Type B pancreatic cell (in vitro differentiated cells): Measurements from ENCODE around the gene CLASP1. TPM values are rescaled to one million over a fixed set of nuclear protein-coding genes. Genes with fewer than 3 reads are reported as not detected.
"Not testable (repeated sequence)": the region's sequence is repeated elsewhere in the genome, so short reads cannot be mapped to it uniquely, and the experiment has no call there.

Source experiments
- DNase-seq: peaks from one replicate; pipeline ENCODE4 v3.0.0; 2021; ENCODE audit warnings: mixed read lengths; ENCODE audit not compliant: unreplicated experiment; ENCODE audit errors: extremely low spot score
- H3K27ac Mint-ChIP-seq: 2 replicates; pipeline ENCODE4 v1.8.0; 2021; ENCODE audit warnings: mild to moderate bottlenecking, mixed read lengths
- H3K27me3 Mint-ChIP-seq: 2 replicates; pipeline ENCODE4 v1.8.0; 2021; ENCODE audit warnings: mixed read lengths
- H3K36me3 Mint-ChIP-seq: 2 replicates; pipeline ENCODE4 v1.8.0; 2021; ENCODE audit warnings: mixed read lengths
- H3K4me1 Mint-ChIP-seq: one replicate; pipeline ENCODE4 v1.8.0; 2021; ENCODE audit warnings: mixed read lengths; ENCODE audit not compliant: unreplicated experiment
- H3K4me3 Mint-ChIP-seq: 2 replicates; pipeline ENCODE4 v1.8.0; 2021; ENCODE audit warnings: mild to moderate bottlenecking, mixed read lengths
- H3K9me3 Mint-ChIP-seq: 2 replicates; pipeline ENCODE4 v1.8.0; 2021; ENCODE audit warnings: mixed read lengths
- CTCF ChIP-seq: fragments of 200-600 bp; sonication (generic); conservative IDR thresholded peaks from 2 replicates; pipeline ENCODE4 v1.5.0; 2021; ENCODE audit warnings: antibody characterized with exemption, mild to moderate bottlenecking
- total RNA-seq: library from RNA; stranded (reverse); gene quantifications from 2 replicates; pipeline ENCODE4 v1.2.1, GENCODE V29; 2021; ENCODE audit warnings: low replicate concordance

The CLASP1 gene
- total RNA-seq, 1 donor from 2014 or later: 74.6 TPM

- DNase-seq: no peak
- no peak for TF ChIP-seq CTCF
- Mint-ChIP-seq H3K27ac (peak overlapping the region; percentile 70), H3K36me3 (no peaks in the 10 kb centered on the region), H3K4me3 (no peak overlapping the region), H3K4me1 (peaks cover 19% of the 10 kb centered on the region), H3K27me3 (no peaks in the 10 kb centered on the region), H3K9me3 (no peaks in the 10 kb centered on the region)
These were observed 45.3 kb upstream of the CLASP1 start for GRCh38 chr2:121694398-121695170.

GRCh38 chr2:121690572-121690971 lies 41.3 kb upstream of the CLASP1 start:
- H3K4me1 Mint-ChIP-seq: peaks cover 21% of the 10 kb centered on the region
- H3K9me3 Mint-ChIP-seq, H3K36me3 Mint-ChIP-seq, H3K27ac Mint-ChIP-seq, H3K4me3 Mint-ChIP-seq, H3K27me3 Mint-ChIP-seq: not testable (repeated sequence)
- peak; percentile 15 for DNase-seq

GRCh38 chr2:121690095-121690494 lies 40.8 kb upstream of the CLASP1 start:
- no peaks in the 10 kb centered on the region for H3K36me3 Mint-ChIP-seq
- H3K27ac Mint-ChIP-seq: peak overlapping the region; percentile 59
- no peak for TF ChIP-seq CTCF
- H3K27me3 Mint-ChIP-seq: no peaks in the 10 kb centered on the region
- peaks cover 24% of the 10 kb centered on the region for H3K4me1 Mint-ChIP-seq
- no peaks in the 10 kb centered on the region for H3K9me3 Mint-ChIP-seq
- H3K4me3 Mint-ChIP-seq: no peak overlapping the region
- no peak for DNase-seq

- Mint-ChIP-seq H3K9me3 (no peaks in the 10 kb centered on the region), H3K4me1 (peaks cover 25% of the 10 kb centered on the region), H3K27ac (peak overlapping the region; percentile 59), H3K27me3 (no peaks in the 10 kb centered on the region), H3K36me3 (peaks cover under 1% of the 10 kb centered on the region), H3K4me3 (no peak overlapping the region)
- DNase-seq: peak; percentile 36
- TF ChIP-seq CTCF: peak; percentile 68
These were observed 40.1 kb upstream of the CLASP1 start for GRCh38 chr2:121689356-121689755.

GRCh38 chr2:121688820-121689219 lies 39.6 kb upstream of the CLASP1 start:
- Mint-ChIP-seq H3K36me3 (peaks cover 4% of the 10 kb centered on the region), H3K4me1 (peaks cover 30% of the 10 kb centered on the region), H3K9me3 (no peaks in the 10 kb centered on the region), H3K27ac (no peak overlapping the region), H3K4me3 (no peak overlapping the region), H3K27me3 (no peaks in the 10 kb centered on the region)
- peak; percentile 15 for DNase-seq
- TF ChIP-seq CTCF: no peak

- H3K4me3 Mint-ChIP-seq: no peak overlapping the region
- peaks cover 8% of the 10 kb centered on the region for H3K9me3 Mint-ChIP-seq
- no peak for DNase-seq
- H3K27ac Mint-ChIP-seq: peak overlapping the region; percentile 77
- H3K4me1 Mint-ChIP-seq: peaks cover 31% of the 10 kb centered on the region
- no peak for TF ChIP-seq CTCF
- H3K36me3 Mint-ChIP-seq: peaks cover 4% of the 10 kb centered on the region
- no peaks in the 10 kb centered on the region for H3K27me3 Mint-ChIP-seq
These were observed 37.6 kb upstream of the CLASP1 start for GRCh38 chr2:121686902-121687301.
